ENCODE results near the gene UNC93A.

GRCh38 chr6:167268683-167269280, 22.3 kb upstream of the UNC93A start:
- no peak for TF ChIP-seq GLIS3 (CRISPR knock-in tag; IDR thresholded peaks at IDR 0.05)
- no peak for TF ChIP-seq ZNF70 (CRISPR knock-in tag; IDR thresholded peaks at IDR 0.05)
- TF ChIP-seq PATZ1 (CRISPR knock-in tag; IDR thresholded peaks at IDR 0.05; ENCODE audit: borderline replicate concordance), result no peak

All from SK-N-SH treated with all-trans-retinoic acid at 6 μM for 48 hours (cell line).